ENCODE data around the gene VIPR2. TPM values are rescaled to one million over a fixed set of nuclear protein-coding genes. Genes with fewer than 3 reads are reported as not detected.

The VIPR2 gene
- total RNA-seq, 4 donors from 2014 or later = 0.33 to 0.56 TPM; not detected in 2

- DNase-seq = no peak
- intact Hi-C loops (cut with DNase I) = no loop called here
- WGBS, 2 donors = 78 to 81% methylated on average over 12 to 13 of the region's 13 CpGs
- Histone ChIP-seq H3K36me3 (no peaks in the 10 kb centered on the region), H3K9me3 (no peaks in the 10 kb centered on the region), H3K27ac (no peak overlapping the region), H3K27me3 (no peaks in the 10 kb centered on the region), H3K4me1 (no peaks in the 10 kb centered on the region), H3K4me3 (replicated peaks in 1 of 3) (no peak overlapping the region)
- TF ChIP-seq, protein P1, sequence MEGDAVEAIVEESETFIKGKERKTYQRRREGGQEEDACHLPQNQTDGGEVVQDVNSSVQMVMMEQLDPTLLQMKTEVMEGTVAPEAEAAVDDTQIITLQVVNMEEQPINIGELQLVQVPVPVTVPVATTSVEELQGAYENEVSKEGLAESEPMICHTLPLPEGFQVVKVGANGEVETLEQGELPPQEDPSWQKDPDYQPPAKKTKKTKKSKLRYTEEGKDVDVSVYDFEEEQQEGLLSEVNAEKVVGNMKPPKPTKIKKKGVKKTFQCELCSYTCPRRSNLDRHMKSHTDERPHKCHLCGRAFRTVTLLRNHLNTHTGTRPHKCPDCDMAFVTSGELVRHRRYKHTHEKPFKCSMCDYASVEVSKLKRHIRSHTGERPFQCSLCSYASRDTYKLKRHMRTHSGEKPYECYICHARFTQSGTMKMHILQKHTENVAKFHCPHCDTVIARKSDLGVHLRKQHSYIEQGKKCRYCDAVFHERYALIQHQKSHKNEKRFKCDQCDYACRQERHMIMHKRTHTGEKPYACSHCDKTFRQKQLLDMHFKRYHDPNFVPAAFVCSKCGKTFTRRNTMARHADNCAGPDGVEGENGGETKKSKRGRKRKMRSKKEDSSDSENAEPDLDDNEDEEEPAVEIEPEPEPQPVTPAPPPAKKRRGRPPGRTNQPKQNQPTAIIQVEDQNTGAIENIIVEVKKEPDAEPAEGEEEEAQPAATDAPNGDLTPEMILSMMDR (IDR thresholded peaks at IDR 0.05) = no peak
- TF ChIP-seq POLR2A (IDR thresholded peaks at IDR 0.05) = no peak
These were observed 52.0 kb downstream of the VIPR2 start for GRCh38 chr7:159092701-159093121.

- intact Hi-C loops (cut with DNase I) = no loop called here
- Histone ChIP-seq H3K36me3 (no peaks in the 10 kb centered on the region), H3K9me3 (no peaks in the 10 kb centered on the region), H3K4me3 (replicated peaks in 1 of 3) (no peak overlapping the region), H3K4me1 (no peaks in the 10 kb centered on the region), H3K27ac (no peak overlapping the region), H3K27me3 (no peaks in the 10 kb centered on the region)
- 87 to 89% methylated on average over 26 to 27 of the region's 31 CpGs for WGBS, 2 donors
- DNase-seq = no peak
- TF ChIP-seq, protein P1 (IDR thresholded peaks at IDR 0.05) = no peak
- TF ChIP-seq POLR2A (IDR thresholded peaks at IDR 0.05) = no peak
These were observed 52.9 kb downstream of the VIPR2 start for GRCh38 chr7:159091480-159092475.

- Histone ChIP-seq H3K36me3 (no peaks in the 10 kb centered on the region), H3K27ac (no peak overlapping the region), H3K4me1 (no peaks in the 10 kb centered on the region), H3K9me3 (no peaks in the 10 kb centered on the region), H3K4me3 (replicated peaks in 1 of 3) (no peak overlapping the region), H3K27me3 (no peaks in the 10 kb centered on the region)
- intact Hi-C loops (cut with DNase I) = no loop called here
- no peak for DNase-seq
- TF ChIP-seq, protein P1 (IDR thresholded peaks at IDR 0.05) = no peak
- no peak for TF ChIP-seq POLR2A (IDR thresholded peaks at IDR 0.05)
- WGBS, 2 donors = 87 to 92% methylated on average over 13 of the region's 13 CpGs
These were observed 53.6 kb downstream of the VIPR2 start for GRCh38 chr7:159091041-159091440.

DNA sequence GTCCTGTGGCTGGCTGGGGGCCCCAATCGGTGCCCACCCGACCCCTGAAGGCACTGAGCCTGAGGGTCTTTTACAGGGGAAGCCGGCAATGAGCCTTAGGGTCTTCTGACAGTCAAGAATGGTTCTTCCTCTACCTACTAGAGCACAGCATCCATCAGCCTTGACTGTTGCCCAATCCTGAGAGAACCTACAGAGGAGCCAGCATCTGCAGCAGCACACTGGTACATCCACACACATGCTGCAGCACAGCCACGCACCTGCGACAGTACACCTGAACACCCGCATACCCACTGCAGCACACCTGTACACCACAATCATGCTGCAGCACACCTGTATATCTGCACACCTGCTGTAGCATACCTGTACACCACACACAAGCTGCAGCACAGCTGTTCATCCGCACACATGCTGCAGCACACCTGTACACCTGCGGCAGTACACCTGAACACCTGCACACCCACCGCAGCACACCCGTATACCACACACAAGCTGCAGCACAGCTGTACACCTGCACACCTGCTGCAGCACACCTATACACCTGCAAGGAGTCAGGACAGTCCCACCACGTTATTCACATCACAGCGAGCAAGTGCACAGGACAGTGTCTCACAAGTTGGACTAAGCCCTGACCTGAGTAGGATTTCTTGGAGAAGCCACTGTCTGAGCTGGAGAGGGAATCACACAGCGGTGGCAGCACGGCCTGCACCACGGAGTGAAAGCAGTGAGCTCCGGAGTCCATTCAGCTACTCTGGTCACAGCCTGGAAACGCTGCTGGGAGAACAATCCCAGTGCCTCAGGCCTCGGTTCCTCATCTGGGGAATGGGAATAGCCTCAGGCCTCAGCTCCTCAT, 56.4 kb downstream of the VIPR2 start:
- WGBS, 2 donors = 90 to 91% methylated on average over 17 to 18 of the region's 18 CpGs
- TF ChIP-seq, protein P1 (IDR thresholded peaks at IDR 0.05) = no peak
- TF ChIP-seq POLR2A (IDR thresholded peaks at IDR 0.05) = no peak
- Histone ChIP-seq H3K27me3 (no peaks in the 10 kb centered on the region), H3K9me3 (no peaks in the 10 kb centered on the region), H3K4me1 (no peaks in the 10 kb centered on the region), H3K36me3 (no peaks in the 10 kb centered on the region), H3K27ac (no peak overlapping the region), H3K4me3 (replicated peaks in 1 of 3) (no peak overlapping the region)
- DNase-seq = no peak
- intact Hi-C loops (cut with DNase I) = no loop called here
